ENCODE measurements around the gene FBF1.

Gene FBF1

DNA sequence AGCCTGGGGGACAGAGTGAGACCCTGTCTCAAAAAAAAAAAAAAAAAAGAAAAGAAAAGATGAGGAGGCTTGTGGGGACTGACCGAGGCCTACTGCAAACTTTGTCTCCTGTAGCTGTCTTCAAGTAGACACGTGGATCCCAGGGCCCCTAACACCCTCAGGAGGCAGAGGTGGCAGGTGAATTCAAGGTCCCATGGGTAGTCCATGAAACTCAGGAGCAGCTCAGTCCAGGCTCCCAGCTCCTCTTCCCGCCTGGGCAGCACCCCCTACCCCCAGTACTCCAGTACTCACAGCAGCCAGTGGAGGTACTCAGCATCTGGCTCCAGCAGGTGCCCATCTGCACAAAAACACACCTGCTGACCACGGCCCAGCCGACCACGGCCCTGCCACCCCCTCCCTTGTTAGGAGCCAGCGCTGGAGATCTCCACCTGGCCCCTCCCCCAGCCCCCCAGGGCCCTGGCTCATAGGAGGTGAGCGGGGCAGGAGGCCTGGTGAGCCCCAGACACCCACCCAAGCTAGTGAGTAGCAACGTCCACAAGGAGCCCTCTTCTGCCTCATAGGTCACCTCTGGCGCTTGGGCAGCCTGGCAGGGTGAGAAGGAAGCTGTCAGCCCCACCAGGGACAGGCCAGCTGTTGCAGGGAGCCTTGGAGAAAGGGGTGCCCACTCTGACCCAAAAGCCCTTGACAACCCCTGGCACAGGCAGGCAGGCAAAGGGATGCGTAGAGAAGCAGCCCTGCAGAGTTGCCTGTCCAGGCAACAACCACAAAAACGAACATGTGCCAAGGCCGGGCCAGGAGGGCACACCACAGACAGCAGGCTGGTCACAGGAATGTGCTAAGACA is 39.9 kb downstream of the FBF1 start:
- Histone ChIP-seq H3K36me3 (replicated peaks) (peaks cover 15% of the 10 kb centered on the region), H3K27me3 (replicated peaks) (no peaks in the 10 kb centered on the region), H3K27ac (no peak overlapping the region), H3K4me3 (ENCODE audit: low read depth, low read length) (no peak overlapping the region)
- TF ChIP-seq, protein P1, sequence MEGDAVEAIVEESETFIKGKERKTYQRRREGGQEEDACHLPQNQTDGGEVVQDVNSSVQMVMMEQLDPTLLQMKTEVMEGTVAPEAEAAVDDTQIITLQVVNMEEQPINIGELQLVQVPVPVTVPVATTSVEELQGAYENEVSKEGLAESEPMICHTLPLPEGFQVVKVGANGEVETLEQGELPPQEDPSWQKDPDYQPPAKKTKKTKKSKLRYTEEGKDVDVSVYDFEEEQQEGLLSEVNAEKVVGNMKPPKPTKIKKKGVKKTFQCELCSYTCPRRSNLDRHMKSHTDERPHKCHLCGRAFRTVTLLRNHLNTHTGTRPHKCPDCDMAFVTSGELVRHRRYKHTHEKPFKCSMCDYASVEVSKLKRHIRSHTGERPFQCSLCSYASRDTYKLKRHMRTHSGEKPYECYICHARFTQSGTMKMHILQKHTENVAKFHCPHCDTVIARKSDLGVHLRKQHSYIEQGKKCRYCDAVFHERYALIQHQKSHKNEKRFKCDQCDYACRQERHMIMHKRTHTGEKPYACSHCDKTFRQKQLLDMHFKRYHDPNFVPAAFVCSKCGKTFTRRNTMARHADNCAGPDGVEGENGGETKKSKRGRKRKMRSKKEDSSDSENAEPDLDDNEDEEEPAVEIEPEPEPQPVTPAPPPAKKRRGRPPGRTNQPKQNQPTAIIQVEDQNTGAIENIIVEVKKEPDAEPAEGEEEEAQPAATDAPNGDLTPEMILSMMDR (IDR thresholded peaks at IDR 0.05; ENCODE audit: low read depth, low read length, missing control alignments), result no peak
- no peak for DNase-seq
- in situ Hi-C loops (cut with HindIII; ENCODE audit: low pct_ligation_motif_present, low sequenced_read_pairs), result no loop called here

DNA sequence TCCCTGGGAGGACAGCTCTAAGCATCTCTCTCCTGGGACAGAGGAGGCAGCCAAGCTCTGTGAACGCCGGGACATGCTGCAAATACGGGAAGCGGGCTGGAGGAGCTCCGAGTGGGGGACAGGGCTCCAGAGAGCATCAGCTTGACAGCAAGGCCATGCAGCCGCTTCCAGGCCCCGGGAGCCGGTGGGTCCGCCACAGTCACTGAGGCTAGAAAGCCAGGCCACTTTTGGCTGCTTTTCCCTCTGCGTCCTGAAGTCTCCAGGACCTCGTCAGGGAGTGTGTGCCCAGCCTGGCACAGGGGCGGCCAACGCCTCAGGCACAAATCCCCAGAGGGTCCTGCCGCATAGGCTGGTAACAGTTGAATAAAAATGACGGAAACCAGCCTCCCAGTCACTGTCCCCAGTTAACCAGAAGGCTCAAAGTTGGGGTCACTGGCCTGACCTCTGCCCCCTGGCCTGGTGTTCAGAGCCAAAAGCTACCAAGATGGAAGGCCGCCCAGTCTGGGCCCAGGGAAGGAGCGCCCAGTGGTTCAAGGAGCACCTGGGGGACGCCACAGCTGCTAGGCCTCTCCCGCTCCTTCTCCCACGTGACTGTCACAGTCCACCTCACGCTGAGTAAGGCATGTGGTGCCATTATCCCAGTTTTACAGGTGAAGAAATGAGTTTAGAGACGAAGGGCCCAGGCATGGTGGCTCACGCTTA is 40.9 kb downstream of the FBF1 start:
- DNase-seq, result no peak
- Histone ChIP-seq H3K4me3 (ENCODE audit: low read depth, low read length) (no peak overlapping the region), H3K36me3 (replicated peaks) (peaks cover 15% of the 10 kb centered on the region), H3K27me3 (replicated peaks) (no peaks in the 10 kb centered on the region), H3K27ac (no peak overlapping the region)
- in situ Hi-C loops (cut with HindIII; ENCODE audit: low pct_ligation_motif_present, low sequenced_read_pairs), result no loop called here
- TF ChIP-seq, protein P1 (IDR thresholded peaks at IDR 0.05; ENCODE audit: low read depth, low read length, missing control alignments), result no peak

DNA sequence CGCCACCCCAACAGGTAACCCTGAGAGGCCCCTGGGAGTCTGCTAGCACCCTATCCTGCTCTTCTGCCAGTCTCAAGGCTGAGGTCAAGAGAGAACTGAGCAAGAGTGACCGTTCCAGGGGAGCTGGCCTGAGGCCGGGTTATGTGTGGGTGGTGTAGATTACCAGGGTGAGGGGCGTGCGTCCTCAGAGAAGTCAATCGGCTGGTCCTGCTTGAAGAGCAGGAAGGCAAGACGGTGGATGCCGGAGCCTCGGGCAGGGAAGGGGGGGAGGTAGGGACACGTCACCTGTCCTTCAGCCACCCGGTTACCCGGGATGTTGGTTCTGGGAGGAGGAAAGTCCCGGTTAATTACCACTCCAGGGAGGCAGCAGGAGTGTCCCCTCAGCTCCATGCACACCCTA is 41.5 kb downstream of the FBF1 start:
- in situ Hi-C loops (cut with HindIII; ENCODE audit: low pct_ligation_motif_present, low sequenced_read_pairs), result no loop called here
- Histone ChIP-seq H3K4me3 (ENCODE audit: low read depth, low read length) (no peak overlapping the region), H3K36me3 (replicated peaks) (peaks cover 15% of the 10 kb centered on the region), H3K27me3 (replicated peaks) (no peaks in the 10 kb centered on the region), H3K27ac (no peak overlapping the region)
- TF ChIP-seq, protein P1 (IDR thresholded peaks at IDR 0.05; ENCODE audit: low read depth, low read length, missing control alignments), result no peak
- no peak for DNase-seq

DNA sequence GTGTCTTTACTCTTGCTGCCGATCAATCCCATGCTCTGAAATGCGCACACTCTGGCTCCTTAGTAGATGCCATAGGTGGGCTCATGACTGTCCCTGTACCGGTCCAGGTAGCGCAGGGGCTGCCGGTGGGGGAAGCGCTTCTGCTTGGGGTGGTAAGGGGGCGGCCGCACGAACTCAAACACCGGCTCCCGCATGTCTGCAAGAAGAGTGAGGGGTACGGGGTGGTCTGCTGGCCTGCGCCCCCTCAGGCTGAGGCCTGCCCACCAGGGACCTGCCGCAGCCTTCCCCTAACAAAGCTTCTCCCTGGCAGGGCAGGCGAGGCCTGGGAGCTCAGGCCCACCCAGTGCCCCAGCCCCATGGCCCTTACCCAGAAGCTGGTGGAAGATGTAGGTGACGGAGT is 42.1 kb downstream of the FBF1 start:
- H3K36me3 ChIP-seq (replicated peaks), result peaks cover 15% of the 10 kb centered on the region
- H3K4me3 ChIP-seq (ENCODE audit: low read depth, low read length), result no peak overlapping the region
- H3K27ac ChIP-seq, result no peak overlapping the region

DNA sequence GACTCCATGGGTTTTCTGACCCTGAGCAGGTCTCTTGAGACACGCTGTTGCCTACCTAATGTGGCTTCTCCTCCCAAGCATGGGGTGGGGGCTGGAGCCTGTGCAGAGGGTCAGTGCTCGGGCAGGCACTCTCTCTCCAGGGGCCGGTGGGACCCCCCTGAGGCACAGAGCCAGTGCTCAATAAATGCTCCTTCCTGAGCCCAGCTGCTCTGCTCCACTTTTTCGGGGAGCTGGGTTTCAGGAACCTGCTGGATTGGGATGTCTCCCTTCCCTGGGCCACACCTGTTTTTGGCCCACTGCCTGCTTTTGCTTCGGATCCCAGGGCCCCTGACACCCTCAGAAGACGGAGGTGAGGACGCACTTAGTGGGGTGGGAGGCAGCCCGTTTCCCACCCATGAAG is 42.8 kb downstream of the FBF1 start:
- in situ Hi-C loops (cut with HindIII; ENCODE audit: low pct_ligation_motif_present, low sequenced_read_pairs), result no loop called here
- H3K36me3 ChIP-seq (replicated peaks), result peaks cover 15% of the 10 kb centered on the region
- no peak overlapping the region for H3K4me3 ChIP-seq (ENCODE audit: low read depth, low read length)
- DNase-seq, result no peak
- TF ChIP-seq, protein P1 (IDR thresholded peaks at IDR 0.05; ENCODE audit: low read depth, low read length, missing control alignments), result no peak
- H3K27ac ChIP-seq, result no peak overlapping the region
- no peaks in the 10 kb centered on the region for H3K27me3 ChIP-seq (replicated peaks)

More for the DNA sequence above, 42.1 kb downstream of the FBF1 start:
- TF ChIP-seq, protein P1 (IDR thresholded peaks at IDR 0.05; ENCODE audit: low read depth, low read length, missing control alignments), result no peak
- no peaks in the 10 kb centered on the region for H3K27me3 ChIP-seq (replicated peaks)
- no peak for DNase-seq
- in situ Hi-C loops (cut with HindIII; ENCODE audit: low pct_ligation_motif_present, low sequenced_read_pairs), result no loop called here

Measured in brain microvascular endothelial cell (primary cell).